NCI-H460 (cell line): ENCODE measurements around the gene IL1RAPL1. TPM values are rescaled to one million over a fixed set of nuclear protein-coding genes. Genes with fewer than 3 reads are reported as not detected.

Source experiments
- DNase-seq: peaks from one replicate; pipeline ENCODE4 v3.0.0-alpha.2; 2016; ENCODE audit warnings: low read depth; ENCODE audit errors: extremely low read depth
- total RNA-seq: library from RNA; depleted of rRNA; stranded (reverse); fragments of >200 nt; shearing (Covaris generic); gene quantifications from 2 replicates; pipeline ENCODE4 v1.2.3, GENCODE V29; 2014

IL1RAPL1 gene
- total RNA-seq, 1 experiment from 2014 or later = not detected

- DNase-seq = no peak
Measured at GRCh38 chrX:28946846-28947245, 359.6 kb downstream of the IL1RAPL1 start.

GRCh38 chrX:28960063-28960462 is 372.8 kb downstream of the IL1RAPL1 start:
- no peak for DNase-seq

- DNase-seq = no peak
Measured at GRCh38 chrX:28966331-28966730, 379.1 kb downstream of the IL1RAPL1 start.

- no peak for DNase-seq
Measured at GRCh38 chrX:28969126-28969525, 381.9 kb downstream of the IL1RAPL1 start.

GRCh38 chrX:28979877-28980276 is 392.6 kb downstream of the IL1RAPL1 start:
- no peak for DNase-seq

- DNase-seq = no peak
Measured at GRCh38 chrX:28981952-28982351, 394.7 kb downstream of the IL1RAPL1 start.

GRCh38 chrX:28988246-28988645 is 401.0 kb downstream of the IL1RAPL1 start:
- no peak for DNase-seq

GRCh38 chrX:28997706-28998463 is 410.6 kb downstream of the IL1RAPL1 start:
- DNase-seq = no peak

- no peak for DNase-seq
Measured at GRCh38 chrX:28998609-28999135, 411.4 kb downstream of the IL1RAPL1 start.

- no peak for DNase-seq
Measured at GRCh38 chrX:29012867-29013266, 425.6 kb downstream of the IL1RAPL1 start.

- DNase-seq = no peak
Measured at GRCh38 chrX:29023207-29023606, 436.0 kb downstream of the IL1RAPL1 start.

GRCh38 chrX:29024871-29025270 is 437.6 kb downstream of the IL1RAPL1 start:
- DNase-seq = no peak

- no peak for DNase-seq
Measured at GRCh38 chrX:29039501-29039900, 452.3 kb downstream of the IL1RAPL1 start.

GRCh38 chrX:29040160-29040559 is 452.9 kb downstream of the IL1RAPL1 start:
- DNase-seq = no peak

- no peak for DNase-seq
Measured at GRCh38 chrX:29042341-29042740, 455.1 kb downstream of the IL1RAPL1 start.

- DNase-seq = no peak
Measured at GRCh38 chrX:29043746-29044145, 456.5 kb downstream of the IL1RAPL1 start.

- DNase-seq = no peak
Measured at GRCh38 chrX:29044423-29045184, 457.4 kb downstream of the IL1RAPL1 start.

- DNase-seq = no peak
Measured at GRCh38 chrX:29065477-29065876, 478.2 kb downstream of the IL1RAPL1 start.

GRCh38 chrX:29066516-29066915 is 479.3 kb downstream of the IL1RAPL1 start:
- DNase-seq = no peak

GRCh38 chrX:29067351-29067750 is 480.1 kb downstream of the IL1RAPL1 start:
- DNase-seq = no peak

- no peak for DNase-seq
Measured at GRCh38 chrX:29071525-29072320, 484.5 kb downstream of the IL1RAPL1 start.
